Measurements from ENCODE around the gene CLHC1. TPM values are rescaled to one million over a fixed set of nuclear protein-coding genes. Genes with fewer than 3 reads are reported as not detected.

The CLHC1 gene
- total RNA-seq, 1 experiment from 2014 or later = 11.1 TPM

- no peaks in the 10 kb centered on the region for H3K9me2 ChIP-seq (ENCODE audit: insufficient read depth)
- peak overlapping the region; percentile 90 for H3K9ac ChIP-seq (ENCODE audit: low read length)
- H3K4me1 ChIP-seq (ENCODE audit: control insufficient read depth in 1 of 2, insufficient read depth in 2 of 2, low read length in 2 of 2) = peaks cover 0 to 11% of the 10 kb centered on the region in 2 experiments; a peak in 1 of 4 replicates
- peak overlapping the region; percentile 58 for H2AFZ ChIP-seq (ENCODE audit: low read depth, low read length, poor library complexity, severe bottlenecking)
- no peaks in the 10 kb centered on the region for H3K27me3 ChIP-seq (ENCODE audit: insufficient read depth, low read length)
- intact Hi-C loops (cut with micrococcal nuclease) = loop anchor here (2.0 kb wide), 1 partner anchor 347 kb away; the partner anchor contains the start of gene PPP4R3B
- peak overlapping the region; percentile 92 to 97 for H3K4me3 ChIP-seq (replicated peaks in 1 of 2; ENCODE audit: low read depth in 1 of 2, low read length in 2 of 2)
- ChIA-PET RAD21 (ENCODE audit: low non-redundant PET in 1 of 2, low total read pairs in 2 of 2, uncharacterized antibody in 2 of 2, unreplicated experiment in 2 of 2) (no interaction called here), POLR2A (no interaction called here), CTCF (no interaction called here)
- no peak for TF ChIP-seq CTCF (IDR thresholded peaks at IDR 0.05 in 2 of 3, conservative IDR thresholded peaks at IDR 0.05 in 1 of 3; ENCODE audit: borderline replicate concordance in 1 of 3, insufficient read depth in 1 of 3, low read depth in 2 of 3, low read length in 2 of 3)
- H3K27ac ChIP-seq (ENCODE audit: low read depth, low read length) = peak overlapping the region; percentile 65; the same call in 1 of the 2 replicates
- H3K9me3 ChIP-seq (ENCODE audit: control insufficient read depth in 1 of 2, insufficient read depth in 1 of 2, low read depth in 1 of 2, low read length in 2 of 2) = no peaks in the 10 kb centered on the region
- no peaks in the 10 kb centered on the region for H4K20me1 ChIP-seq (ENCODE audit: insufficient read depth)
- ATAC-seq (no peak), DNase-seq (ENCODE audit: low read depth, low spot score) (no peak)
- peak overlapping the region; percentile 77 for H3K4me2 ChIP-seq (ENCODE audit: low read length)
- 0 out of 4 replicates have a peak, but pooled peaks cover 3 to 5% of the 10 kb centered on the region in 2 experiments for H3K36me3 ChIP-seq (ENCODE audit: control insufficient read depth in 1 of 2, insufficient read depth in 2 of 2, low read length in 2 of 2)
- H3K79me2 ChIP-seq (ENCODE audit: insufficient read depth, low read length) = peaks cover 17% of the 10 kb centered on the region
- BruUV-seq (replicated peaks) = TSS peak; percentile 97
These were observed 37.5 kb upstream of the CLHC1 start for GRCh38 chr2:55269645-55269990.

GRCh38 chr2:55268907-55269644, 37.0 kb upstream of the CLHC1 start, which contains the start of gene MTIF2:
MTIF2 (minus strand) TSS chr2:55269231; CDS start chr2:55263858, 5,373 bp downstream.
- H3K36me3 ChIP-seq (ENCODE audit: control insufficient read depth in 1 of 2, insufficient read depth in 2 of 2, low read length in 2 of 2) = peaks cover 4 to 10% of the 10 kb centered on the region in 2 experiments; a peak in 1 of 4 replicates
- intact Hi-C loops (cut with micrococcal nuclease) = loop anchor here (2.0 kb wide), 1 partner anchor 348 kb away; the partner anchor contains the start of gene PPP4R3B
- no TSS peak for BruUV-seq (replicated peaks)
- ChIA-PET POLR2A (no interaction called here), RAD21 (ENCODE audit: low non-redundant PET in 1 of 2, low total read pairs in 2 of 2, uncharacterized antibody in 2 of 2, unreplicated experiment in 2 of 2) (no interaction called here), CTCF (no interaction called here)
- H3K4me1 ChIP-seq (ENCODE audit: control insufficient read depth in 1 of 2, insufficient read depth in 2 of 2, low read length in 2 of 2) = peaks cover 0 to 11% of the 10 kb centered on the region in 2 experiments; a peak in 1 of 4 replicates
- H3K9me2 ChIP-seq (ENCODE audit: insufficient read depth) = no peaks in the 10 kb centered on the region
- peak within 1 kb of the TSS; percentile 92 to 97 for H3K4me3 ChIP-seq (replicated peaks in 1 of 2; ENCODE audit: low read depth in 1 of 2, low read length in 2 of 2)
- peak within 1 kb of the TSS; percentile 90 for H3K9ac ChIP-seq (ENCODE audit: low read length)
- no peaks in the 10 kb centered on the region for H4K20me1 ChIP-seq (ENCODE audit: insufficient read depth)
- H2AFZ ChIP-seq (ENCODE audit: low read depth, low read length, poor library complexity, severe bottlenecking) = peak within 1 kb of the TSS; percentile 58
- H3K27ac ChIP-seq (ENCODE audit: low read depth, low read length) = peak within 1 kb of the TSS; percentile 65
- H3K27me3 ChIP-seq (ENCODE audit: insufficient read depth, low read length) = no peaks in the 10 kb centered on the region
- no peaks in the 10 kb centered on the region for H3K9me3 ChIP-seq (ENCODE audit: control insufficient read depth in 1 of 2, insufficient read depth in 1 of 2, low read depth in 1 of 2, low read length in 2 of 2)
- ATAC-seq = peak; percentile 98
- H3K79me2 ChIP-seq (ENCODE audit: insufficient read depth, low read length) = peaks cover 17% of the 10 kb centered on the region
- H3K4me2 ChIP-seq (ENCODE audit: low read length) = peak within 1 kb of the TSS; percentile 77
- peak; percentile 90 for DNase-seq (ENCODE audit: low read depth, low spot score)
- TF ChIP-seq, protein P1, sequence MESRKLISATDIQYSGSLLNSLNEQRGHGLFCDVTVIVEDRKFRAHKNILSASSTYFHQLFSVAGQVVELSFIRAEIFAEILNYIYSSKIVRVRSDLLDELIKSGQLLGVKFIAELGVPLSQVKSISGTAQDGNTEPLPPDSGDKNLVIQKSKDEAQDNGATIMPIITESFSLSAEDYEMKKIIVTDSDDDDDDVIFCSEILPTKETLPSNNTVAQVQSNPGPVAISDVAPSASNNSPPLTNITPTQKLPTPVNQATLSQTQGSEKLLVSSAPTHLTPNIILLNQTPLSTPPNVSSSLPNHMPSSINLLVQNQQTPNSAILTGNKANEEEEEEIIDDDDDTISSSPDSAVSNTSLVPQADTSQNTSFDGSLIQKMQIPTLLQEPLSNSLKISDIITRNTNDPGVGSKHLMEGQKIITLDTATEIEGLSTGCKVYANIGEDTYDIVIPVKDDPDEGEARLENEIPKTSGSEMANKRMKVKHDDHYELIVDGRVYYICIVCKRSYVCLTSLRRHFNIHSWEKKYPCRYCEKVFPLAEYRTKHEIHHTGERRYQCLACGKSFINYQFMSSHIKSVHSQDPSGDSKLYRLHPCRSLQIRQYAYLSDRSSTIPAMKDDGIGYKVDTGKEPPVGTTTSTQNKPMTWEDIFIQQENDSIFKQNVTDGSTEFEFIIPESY (IDR thresholded peaks at IDR 0.05; ENCODE audit: extremely low read depth, insufficient replicate concordance, low read length) = peak; percentile 80
- TF ChIP-seq FOSL1 (IDR thresholded peaks at IDR 0.05; ENCODE audit: low read depth) = no peak; the same call in 1 of the 2 replicates
- TF ChIP-seq POLR2AphosphoS5 (IDR thresholded peaks at IDR 0.05; ENCODE audit: low read depth, low read length) = peak; percentile 98
- peak in 1 of 3 experiments; percentile 11; a peak in 1 of 6 replicates for TF ChIP-seq CTCF (IDR thresholded peaks at IDR 0.05 in 2 of 3, conservative IDR thresholded peaks at IDR 0.05 in 1 of 3; ENCODE audit: borderline replicate concordance in 1 of 3, insufficient read depth in 1 of 3, low read depth in 2 of 3, low read length in 2 of 3)
- peak; percentile 89 for TF ChIP-seq YY1 (IDR thresholded peaks at IDR 0.05; ENCODE audit: extremely low read depth, insufficient replicate concordance, low read depth, low read length)
- peak; percentile 36; the same call in 1 of the 2 replicates for TF ChIP-seq RAD21 (IDR thresholded peaks at IDR 0.05; ENCODE audit: low read depth)
- peak; percentile 96 for TF ChIP-seq MAX (IDR thresholded peaks at IDR 0.05)
- no peak for TF ChIP-seq CEBPB (IDR thresholded peaks at IDR 0.05; ENCODE audit: low read depth)

Data from HCT116 (cell line).